Loucy (cell line): Measurements from ENCODE around the gene WDR45B.

Experiments
- H2AFZ ChIP-seq: fragments of 200-600 bp; sonication (generic); 2 replicates; pipeline ENCODE4 v1.6.0; 2016; ENCODE audit warnings: antibody characterized with exemption, mild to moderate bottlenecking, low read length, moderate library complexity
- H3F3A ChIP-seq: fragments of 200-600 bp; 2 replicates; pipeline ENCODE4 v1.6.0; 2016; ENCODE audit warnings: antibody characterized with exemption, low read depth, mild to moderate bottlenecking
- H3K27me3 ChIP-seq: fragments of 200-600 bp; sonication (generic); 2 replicates; pipeline ENCODE4 v1.6.1; 2014; ENCODE audit warnings: low read length, mild to moderate bottlenecking; ENCODE audit not compliant: insufficient read depth, poor library complexity, severe bottlenecking
- H3K36me3 ChIP-seq: fragments of 200-600 bp; sonication (generic); 2 replicates; pipeline ENCODE4 v1.6.1; 2016; ENCODE audit warnings: low read length; ENCODE audit not compliant: insufficient read depth
- H3K4me1 ChIP-seq: fragments of 200-600 bp; sonication (generic); 2 replicates; pipeline ENCODE4 v1.5.1; 2014; ENCODE audit warnings: low read length, mild to moderate bottlenecking; ENCODE audit not compliant: insufficient read depth, poor library complexity, severe bottlenecking
- H3K4me2 ChIP-seq: fragments of 200-600 bp; sonication (generic); 2 replicates; pipeline ENCODE4 v1.6.0; 2014; ENCODE audit warnings: antibody characterized with exemption, low read length, low read depth, mild to moderate bottlenecking; ENCODE audit not compliant: poor library complexity, severe bottlenecking
- H3K4me3 ChIP-seq: fragments of 200-600 bp; sonication (generic); 2 replicates; pipeline ENCODE4 v1.5.1; 2014; ENCODE audit warnings: low read length, mild to moderate bottlenecking, mixed read lengths; ENCODE audit not compliant: poor library complexity, severe bottlenecking
- H3K79me2 ChIP-seq: fragments of 200-600 bp; sonication (generic); 2 replicates; pipeline ENCODE4 v1.6.1; 2014; ENCODE audit warnings: low read length; ENCODE audit not compliant: insufficient read depth
- H3K9ac ChIP-seq: fragments of 200-600 bp; sonication (generic); 2 replicates; pipeline ENCODE4 v1.6.0; 2014; ENCODE audit warnings: mild to moderate bottlenecking, low read depth, low read length, moderate library complexity; ENCODE audit not compliant: poor library complexity, severe bottlenecking
- H3K9me2 ChIP-seq: fragments of 200-600 bp; sonication (generic); replicated peaks from 2 replicates; pipeline ENCODE4 v1.6.1; 2016; ENCODE audit warnings: low read depth, low read length, mixed read lengths
- H3K9me3 ChIP-seq: fragments of 200-600 bp; sonication (generic); 2 replicates; pipeline ENCODE4 v1.6.1; 2014; ENCODE audit warnings: mild to moderate bottlenecking, antibody characterized with exemption, low read length, low read depth; ENCODE audit not compliant: insufficient read depth
- H4K20me1 ChIP-seq: fragments of 200-600 bp; sonication (generic); 2 replicates; pipeline ENCODE4 v1.6.0; 2014; ENCODE audit warnings: antibody characterized with exemption, low read length, mild to moderate bottlenecking; ENCODE audit not compliant: insufficient read depth, poor library complexity, severe bottlenecking
- EZH2phosphoT487 ChIP-seq: fragments of 200-600 bp; IDR thresholded peaks from 2 replicates; pipeline ENCODE4 v1.6.1; 2018; ENCODE audit warnings: antibody characterized with exemption, mild to moderate bottlenecking, moderate library complexity, borderline replicate concordance
- TF ChIP-seq, protein P1 (sequence below): fragments of 200-600 bp; sonication (generic); conservative IDR thresholded peaks from 2 replicates; pipeline ENCODE4 v1.5.1; 2014; ENCODE audit warnings: mild to moderate bottlenecking, antibody characterized with exemption, low read length

WDR45B gene

DNA sequence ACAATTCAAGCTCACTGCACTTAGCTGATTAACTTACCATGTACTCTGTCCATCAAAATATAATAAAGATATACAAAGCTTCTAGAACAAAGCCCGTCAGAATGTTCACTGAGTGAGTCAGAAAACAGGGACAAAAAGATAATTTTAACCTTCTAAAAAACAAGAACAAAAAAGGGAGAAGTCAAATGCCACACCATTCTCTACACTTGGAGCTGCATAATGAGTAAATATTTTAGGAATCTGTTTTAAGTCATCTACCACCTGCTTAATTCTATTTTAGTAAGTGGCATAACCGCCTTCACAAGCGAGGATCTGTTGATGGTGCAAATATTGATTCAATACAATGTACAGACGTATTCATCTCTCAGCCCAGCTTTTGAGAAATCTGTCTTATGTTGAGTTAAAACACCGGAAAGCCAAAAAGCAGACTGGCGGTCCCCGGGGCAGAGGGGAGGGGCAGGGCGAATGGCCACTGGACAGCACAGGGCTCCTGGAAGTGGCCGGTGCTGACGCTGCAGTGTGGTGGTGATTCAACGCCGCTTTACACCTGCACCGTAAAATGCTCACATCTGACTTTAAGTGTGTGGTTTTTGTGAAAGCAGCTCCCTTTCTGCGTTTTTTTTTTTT lies 30.1 kb upstream of the WDR45B start:
- Histone ChIP-seq H3K4me2 (no peak overlapping the region), H3K9me3 (peaks cover 4% of the 10 kb centered on the region; the same call in 1 of the 2 replicates), H3K4me3 (no peak overlapping the region), H3K4me1 (no peaks in the 10 kb centered on the region), H3K9ac (no peak overlapping the region), H3K79me2 (no peaks in the 10 kb centered on the region), H3K27me3 (no peaks in the 10 kb centered on the region), H3F3A (no peaks in the 10 kb centered on the region), H3K9me2 (no peaks in the 10 kb centered on the region), H4K20me1 (no peaks in the 10 kb centered on the region), H3K36me3 (no peaks in the 10 kb centered on the region), H2AFZ (no peak overlapping the region)
- TF ChIP-seq EZH2phosphoT487, result no peak
- TF ChIP-seq, protein P1, sequence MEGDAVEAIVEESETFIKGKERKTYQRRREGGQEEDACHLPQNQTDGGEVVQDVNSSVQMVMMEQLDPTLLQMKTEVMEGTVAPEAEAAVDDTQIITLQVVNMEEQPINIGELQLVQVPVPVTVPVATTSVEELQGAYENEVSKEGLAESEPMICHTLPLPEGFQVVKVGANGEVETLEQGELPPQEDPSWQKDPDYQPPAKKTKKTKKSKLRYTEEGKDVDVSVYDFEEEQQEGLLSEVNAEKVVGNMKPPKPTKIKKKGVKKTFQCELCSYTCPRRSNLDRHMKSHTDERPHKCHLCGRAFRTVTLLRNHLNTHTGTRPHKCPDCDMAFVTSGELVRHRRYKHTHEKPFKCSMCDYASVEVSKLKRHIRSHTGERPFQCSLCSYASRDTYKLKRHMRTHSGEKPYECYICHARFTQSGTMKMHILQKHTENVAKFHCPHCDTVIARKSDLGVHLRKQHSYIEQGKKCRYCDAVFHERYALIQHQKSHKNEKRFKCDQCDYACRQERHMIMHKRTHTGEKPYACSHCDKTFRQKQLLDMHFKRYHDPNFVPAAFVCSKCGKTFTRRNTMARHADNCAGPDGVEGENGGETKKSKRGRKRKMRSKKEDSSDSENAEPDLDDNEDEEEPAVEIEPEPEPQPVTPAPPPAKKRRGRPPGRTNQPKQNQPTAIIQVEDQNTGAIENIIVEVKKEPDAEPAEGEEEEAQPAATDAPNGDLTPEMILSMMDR, result no peak

DNA sequence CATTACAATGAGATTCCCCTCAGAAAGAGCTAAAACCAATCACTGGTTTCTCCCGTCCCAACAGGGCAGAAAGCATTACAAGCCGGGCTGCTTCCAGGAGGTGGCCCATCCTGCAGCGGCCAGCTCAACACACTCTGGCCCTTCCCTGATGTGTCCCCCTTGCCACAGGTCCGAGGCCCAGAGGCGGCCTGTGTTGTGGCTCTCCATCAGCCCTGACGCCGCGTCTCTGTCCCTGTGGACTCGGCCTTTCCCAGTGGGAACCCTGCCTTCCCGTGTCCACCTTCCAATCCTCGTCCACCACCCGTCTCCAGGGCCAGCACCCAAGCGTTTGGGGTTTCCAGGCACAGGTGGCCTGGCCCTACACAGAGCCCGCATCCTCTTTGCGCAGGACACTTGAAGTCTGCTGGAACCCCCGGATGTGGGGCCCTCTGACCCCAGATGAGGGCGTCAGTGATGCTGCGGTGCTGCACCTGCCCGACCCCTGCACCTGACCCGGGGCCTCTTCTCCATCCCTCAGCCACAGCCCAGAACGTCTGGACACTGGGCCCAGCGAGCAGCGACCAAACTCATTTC lies 29.2 kb upstream of the WDR45B start:
- Histone ChIP-seq H3K9me3 (peaks cover 4% of the 10 kb centered on the region; the same call in 1 of the 2 replicates), H2AFZ (no peak overlapping the region), H3K4me3 (no peak overlapping the region), H3K27me3 (no peaks in the 10 kb centered on the region), H3K9me2 (no peaks in the 10 kb centered on the region), H3K9ac (no peak overlapping the region), H3K4me1 (no peaks in the 10 kb centered on the region), H4K20me1 (no peaks in the 10 kb centered on the region), H3F3A (no peaks in the 10 kb centered on the region), H3K4me2 (no peak overlapping the region), H3K79me2 (no peaks in the 10 kb centered on the region), H3K36me3 (no peaks in the 10 kb centered on the region)
- no peak for TF ChIP-seq EZH2phosphoT487
- TF ChIP-seq, protein P1, result no peak

DNA sequence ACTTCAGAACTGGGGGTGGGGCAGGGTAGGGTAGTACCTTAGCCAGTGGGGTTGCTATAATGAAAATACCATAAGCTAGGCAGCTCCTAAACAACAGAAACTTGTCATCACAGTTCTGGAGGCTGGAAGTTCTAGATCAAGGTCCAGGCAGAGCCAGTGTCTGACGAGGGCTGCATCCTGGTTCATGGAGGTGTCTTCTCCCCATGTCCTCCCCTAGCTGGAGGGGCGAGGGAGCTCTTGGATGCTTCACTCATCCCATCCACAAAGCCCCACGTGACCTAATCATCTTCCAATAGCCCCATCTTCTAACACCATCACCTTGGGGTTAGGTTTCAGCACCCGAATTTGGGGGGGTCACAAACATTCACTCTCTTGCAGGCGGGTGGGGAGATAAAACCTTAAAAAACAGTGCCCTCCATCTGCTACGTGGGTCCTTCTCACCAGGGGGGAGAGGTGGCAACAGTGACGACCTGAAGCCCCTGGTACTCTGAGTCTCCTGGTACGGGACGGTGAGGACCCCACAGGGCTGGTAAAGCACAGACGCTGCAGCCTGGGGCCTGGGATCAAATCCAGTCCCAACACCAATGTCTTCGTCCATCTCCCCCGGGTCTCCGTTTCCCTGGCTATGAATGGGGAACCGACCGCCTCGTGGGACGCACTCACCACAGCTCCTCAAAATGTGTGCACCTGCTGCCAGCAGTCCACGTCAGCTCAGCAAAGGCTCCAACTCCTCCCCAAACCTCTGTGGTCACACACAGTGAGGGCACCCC lies 27.4 kb upstream of the WDR45B start:
- Histone ChIP-seq H3K4me2 (no peak overlapping the region), H3K4me1 (no peaks in the 10 kb centered on the region), H3K27me3 (no peaks in the 10 kb centered on the region)

More for the DNA sequence above, 27.4 kb upstream of the WDR45B start:
- Histone ChIP-seq H3F3A (no peaks in the 10 kb centered on the region), H3K4me3 (no peak overlapping the region), H3K36me3 (no peaks in the 10 kb centered on the region), H4K20me1 (no peaks in the 10 kb centered on the region), H3K9me3 (no peaks in the 10 kb centered on the region), H3K9me2 (no peaks in the 10 kb centered on the region), H3K9ac (no peak overlapping the region), H3K79me2 (no peaks in the 10 kb centered on the region), H2AFZ (no peak overlapping the region)
- TF ChIP-seq EZH2phosphoT487, result no peak
- TF ChIP-seq, protein P1, result no peak
